HepG2 (cell line): ENCODE data around the gene HOXA10. TPM values are rescaled to one million over a fixed set of nuclear protein-coding genes. Genes with fewer than 3 reads are reported as not detected.

Source experiments
- ARID4A ChIP-seq: sonication (generic); formaldehyde crosslinking; IDR thresholded peaks from 2 replicates; pipeline ENCODE4 v1.5.0; 2020; ENCODE audit warnings: mild to moderate bottlenecking, missing genetic modification reagents, borderline replicate concordance
- BCLAF1 ChIP-seq: fragments of 450-650 bp; IDR thresholded peaks from 2 replicates; pipeline ENCODE4 v1.6.1; 2017; ENCODE audit warnings: mild to moderate bottlenecking
- DMTF1 ChIP-seq: sonication (generic); formaldehyde crosslinking; IDR thresholded peaks from 2 replicates; pipeline ENCODE4 v1.4.0; 2020; ENCODE audit warnings: mild to moderate bottlenecking, missing genetic modification reagents
- HINFP ChIP-seq: sonication (generic); formaldehyde crosslinking; IDR thresholded peaks from 2 replicates; pipeline ENCODE4 v1.4.0; 2020; ENCODE audit warnings: low read depth, mild to moderate bottlenecking, missing genetic modification reagents
- NR2F2 ChIP-seq: IDR thresholded peaks from 2 replicates; pipeline ENCODE4 v1.6.1; 2012; ENCODE audit warnings: low read depth, inconsistent platforms, borderline replicate concordance
- POGZ ChIP-seq: sonication (generic); formaldehyde crosslinking; IDR thresholded peaks from 2 replicates; pipeline ENCODE4 v1.4.0; 2020; ENCODE audit warnings: mild to moderate bottlenecking, missing genetic modification reagents
- SMAD9 ChIP-seq: sonication (generic); formaldehyde crosslinking; IDR thresholded peaks from 2 replicates; pipeline ENCODE4 v1.5.1; 2020; ENCODE audit warnings: mild to moderate bottlenecking, missing genetic modification reagents
- ZBTB46 ChIP-seq: sonication (generic); formaldehyde crosslinking; IDR thresholded peaks from 2 replicates; pipeline ENCODE4 v1.4.0; 2020; ENCODE audit warnings: mild to moderate bottlenecking, missing genetic modification reagents, borderline replicate concordance
- ZGPAT ChIP-seq: IDR thresholded peaks from 2 replicates; pipeline ENCODE4 v1.6.1; 2016; ENCODE audit warnings: mild to moderate bottlenecking
- ZNF232 ChIP-seq: sonication (generic); formaldehyde crosslinking; IDR thresholded peaks from 2 replicates; pipeline ENCODE4 v1.4.0; 2020; ENCODE audit warnings: missing genetic modification reagents, borderline replicate concordance
- ZNF382 ChIP-seq: sonication (generic); formaldehyde crosslinking; IDR thresholded peaks from 2 replicates; pipeline ENCODE4 v1.5.0; 2020; ENCODE audit warnings: missing genetic modification reagents, mild to moderate bottlenecking, borderline replicate concordance
- ZNF441 ChIP-seq: sonication (generic); formaldehyde crosslinking; IDR thresholded peaks from 2 replicates; pipeline ENCODE4 v1.7.0; 2021; ENCODE audit warnings: missing genetic modification reagents, borderline replicate concordance
- polyA plus RNA-seq, 8 experiments: library from polyadenylated mRNA; depleted of rRNA in 3 of 8; stranded (reverse) in 7 of 8; unstranded in 1 of 8; fragments of >200 nt; fragmentation: Illumina TruSeq in 4 of 8; extraction: Trizol in 4 of 8; gene quantifications; 2 replicates each; pipeline versions ENCODE4 v1.2.1 to v1.2.3, GENCODE V29; 2011 to 2016; ENCODE audit warnings: low read depth in 4 of 8, missing spikeins in 1 of 8, mixed read lengths in 1 of 8; ENCODE audit not compliant: insufficient read depth in 1 of 8
- total RNA-seq, 5 experiments: library from RNA; depleted of rRNA; stranded (reverse); fragments of >200 nt; fragmentation: Illumina TruSeq; extraction: Trizol; gene quantifications; 2 replicates each; pipeline ENCODE4 v1.2.3, GENCODE V29; 2016; ENCODE audit warnings: low read depth in 1 of 5

Gene HOXA10
- total and polyA plus RNA-seq, 2 of the 13 experiments (the other 11 are each of a cell fraction or from before 2014, with no cell fraction given), result not detected

GRCh38 chr7:27122077-27122910 lies 51.8 kb downstream of the HOXA10 start (continued):
- TF ChIP-seq HINFP (CRISPR knock-in tag) (no peak), ZNF232 (CRISPR knock-in tag) (no peak), ZBTB46 (CRISPR knock-in tag) (no peak), POGZ (CRISPR knock-in tag) (peak; percentile 45; the same call in 1 of the 2 replicates), NR2F2 (peak; percentile 18; the same call in 1 of the 2 replicates), DMTF1 (no peak), SMAD9 (CRISPR knock-in tag) (no peak), ZNF382 (CRISPR knock-in tag) (no peak), BCLAF1 (no peak), ZNF441 (no peak; the same call in 1 of the 2 replicates), ARID4A (peak; percentile 68), ZGPAT (CRISPR knock-in tag) (peak; percentile 87)
